SK-N-SH treated with all-trans-retinoic acid at 6 μM for 48 hours (cell line): Measurements from ENCODE around the gene ADAD1.

ENCODE experiments used
- ATAC-seq: fragments of 200-7000 bp; cut with Tn5 transposase; 3 replicates; pipeline ENCODE4 v1.9.1; 2020; ENCODE audit warnings: mild to moderate bottlenecking, moderate library complexity
- ARNTL ChIP-seq: fragments of 450-650 bp; formaldehyde crosslinking; IDR thresholded peaks from 2 replicates; pipeline ENCODE4 v1.5.0; 2020; ENCODE audit warnings: low read depth, mild to moderate bottlenecking, moderate library complexity, borderline replicate concordance
- BACH2 ChIP-seq: fragments of 250-450 bp; sonication (Bioruptor Pico); IDR thresholded peaks from 2 replicates; pipeline ENCODE4 v1.9.0; 2021; ENCODE audit warnings: mild to moderate bottlenecking, borderline replicate concordance
- CREB5 ChIP-seq: fragments of 250-450 bp; sonication (Bioruptor Pico); IDR thresholded peaks from 2 replicates; pipeline ENCODE4 v1.5.1; 2020; ENCODE audit warnings: low read depth, mild to moderate bottlenecking, moderate library complexity
- CSDC2 ChIP-seq: fragments of 250-450 bp; sonication (Bioruptor Pico); IDR thresholded peaks from 2 replicates; pipeline ENCODE4 v1.5.0; 2020; ENCODE audit warnings: mild to moderate bottlenecking, moderate library complexity
- ESRRG ChIP-seq: fragments of 250-450 bp; sonication (Bioruptor Pico); IDR thresholded peaks from 2 replicates; pipeline ENCODE4 v1.6.1; 2021; ENCODE audit warnings: mild to moderate bottlenecking
- GLIS3 ChIP-seq: fragments of 250-450 bp; sonication (Bioruptor Pico); IDR thresholded peaks from 2 replicates; pipeline ENCODE4 v1.5.0; 2020; ENCODE audit warnings: mild to moderate bottlenecking, moderate library complexity
- ISL1 ChIP-seq: fragments of 250-450 bp; sonication (Bioruptor Pico); IDR thresholded peaks from 2 replicates; pipeline ENCODE4 v2.1.2; 2022; ENCODE audit warnings: mild to moderate bottlenecking, moderate library complexity
- OSR1 ChIP-seq: fragments of 250-450 bp; sonication (Bioruptor Pico); IDR thresholded peaks from 2 replicates; pipeline ENCODE4 v1.8.0; 2022; ENCODE audit warnings: moderate library complexity, mild to moderate bottlenecking, inconsistent platforms
- PPARA ChIP-seq: fragments of 250-450 bp; sonication (Bioruptor Pico); IDR thresholded peaks from 2 replicates; pipeline ENCODE4 v1.5.0; 2020; ENCODE audit warnings: mild to moderate bottlenecking, borderline replicate concordance
- RARB ChIP-seq: fragments of 250-450 bp; sonication (Bioruptor Pico); IDR thresholded peaks from 2 replicates; pipeline ENCODE4 v1.8.0; 2021; ENCODE audit warnings: mild to moderate bottlenecking, moderate library complexity
- SNAI2 ChIP-seq: fragments of 250-450 bp; sonication (Bioruptor Pico); IDR thresholded peaks from 2 replicates; pipeline ENCODE4 v1.5.0; 2020; ENCODE audit warnings: mild to moderate bottlenecking, moderate library complexity
- TCF4 ChIP-seq: fragments of 250-450 bp; sonication (Bioruptor Pico); IDR thresholded peaks from 2 replicates; pipeline ENCODE4 v1.8.0; 2021; ENCODE audit warnings: mild to moderate bottlenecking, moderate library complexity, borderline replicate concordance
- TOX ChIP-seq: fragments of 250-450 bp; sonication (Bioruptor Pico); IDR thresholded peaks from 2 replicates; pipeline ENCODE4 v1.8.0; 2021; ENCODE audit warnings: mild to moderate bottlenecking, moderate library complexity, borderline replicate concordance
- TSHZ2 ChIP-seq: fragments of 250-450 bp; sonication (Bioruptor Pico); IDR thresholded peaks from 2 replicates; pipeline ENCODE4 v1.5.0; 2020; ENCODE audit warnings: mild to moderate bottlenecking, moderate library complexity
- ZC3H10 ChIP-seq: fragments of 250-450 bp; sonication (Bioruptor Pico); IDR thresholded peaks from 2 replicates; pipeline ENCODE4 v1.5.1; 2021; ENCODE audit warnings: mild to moderate bottlenecking, moderate library complexity
- ZFP3 ChIP-seq: fragments of 250-450 bp; sonication (Bioruptor Pico); IDR thresholded peaks from 2 replicates; pipeline ENCODE4 v1.5.0; 2020; ENCODE audit warnings: mild to moderate bottlenecking, moderate library complexity
- ZFP30 ChIP-seq: fragments of 450-650 bp; formaldehyde crosslinking; IDR thresholded peaks from 2 replicates; pipeline ENCODE4 v1.5.0; 2022; ENCODE audit warnings: mild to moderate bottlenecking, moderate library complexity
- ZNF565 ChIP-seq: fragments of 450-650 bp; formaldehyde crosslinking; conservative IDR thresholded peaks from 2 replicates; pipeline ENCODE4 v1.5.0; 2020; ENCODE audit warnings: low read depth, mild to moderate bottlenecking, moderate library complexity
- ZNF70 ChIP-seq: fragments of 450-650 bp; formaldehyde crosslinking; IDR thresholded peaks from 2 replicates; pipeline ENCODE4 v1.5.0; 2020; ENCODE audit warnings: mild to moderate bottlenecking, moderate library complexity
- ZNF8 ChIP-seq: fragments of 450-650 bp; formaldehyde crosslinking; IDR thresholded peaks from 2 replicates; pipeline ENCODE4 v1.5.0; 2020; ENCODE audit warnings: mild to moderate bottlenecking, moderate library complexity
- TF ChIP-seq, protein P1 (sequence below): fragments of 250-450 bp; sonication (Bioruptor Pico); IDR thresholded peaks from 2 replicates; pipeline ENCODE4 v1.8.0; 2021; ENCODE audit warnings: low read depth, mild to moderate bottlenecking, moderate library complexity, borderline replicate concordance
- TF ChIP-seq, protein P2 (sequence below): fragments of 250-450 bp; sonication (Bioruptor Pico); IDR thresholded peaks from 2 replicates; pipeline ENCODE4 v1.5.1; 2021; ENCODE audit warnings: mild to moderate bottlenecking, moderate library complexity

Gene ADAD1

GRCh38 chr4:122475233-122475632, 96.4 kb downstream of the ADAD1 start:
- ATAC-seq: no peak

DNA sequence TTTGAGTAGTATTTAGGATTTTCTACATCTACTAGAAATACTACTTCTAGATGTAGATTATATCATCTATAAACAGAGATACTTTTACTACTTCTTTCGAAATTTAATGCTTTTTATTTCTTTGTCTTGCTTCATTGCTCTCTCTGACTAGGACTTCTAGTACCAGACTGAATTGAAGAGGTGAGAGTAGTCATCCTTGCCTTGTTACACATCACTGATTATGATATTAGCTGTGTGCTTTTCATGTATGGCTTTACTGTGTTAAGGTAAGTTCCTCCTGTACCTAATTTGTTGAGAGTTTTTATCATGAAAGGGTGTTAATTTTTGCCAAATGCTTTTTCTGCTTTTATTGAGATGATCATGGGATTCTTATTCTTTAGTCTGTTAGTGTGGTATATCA, 97.3 kb downstream of the ADAD1 start:
- TF ChIP-seq GLIS3 (CRISPR knock-in tag) (no peak), BACH2 (no peak), SNAI2 (CRISPR knock-in tag) (no peak), ARNTL (CRISPR knock-in tag) (no peak)
- no peak for ATAC-seq

More at GRCh38 chr4:122475233-122475632, 96.4 kb downstream of the ADAD1 start:
- TF ChIP-seq SNAI2 (CRISPR knock-in tag): no peak
- TF ChIP-seq ZNF565 (CRISPR knock-in tag): no peak
- TF ChIP-seq, protein P1, sequence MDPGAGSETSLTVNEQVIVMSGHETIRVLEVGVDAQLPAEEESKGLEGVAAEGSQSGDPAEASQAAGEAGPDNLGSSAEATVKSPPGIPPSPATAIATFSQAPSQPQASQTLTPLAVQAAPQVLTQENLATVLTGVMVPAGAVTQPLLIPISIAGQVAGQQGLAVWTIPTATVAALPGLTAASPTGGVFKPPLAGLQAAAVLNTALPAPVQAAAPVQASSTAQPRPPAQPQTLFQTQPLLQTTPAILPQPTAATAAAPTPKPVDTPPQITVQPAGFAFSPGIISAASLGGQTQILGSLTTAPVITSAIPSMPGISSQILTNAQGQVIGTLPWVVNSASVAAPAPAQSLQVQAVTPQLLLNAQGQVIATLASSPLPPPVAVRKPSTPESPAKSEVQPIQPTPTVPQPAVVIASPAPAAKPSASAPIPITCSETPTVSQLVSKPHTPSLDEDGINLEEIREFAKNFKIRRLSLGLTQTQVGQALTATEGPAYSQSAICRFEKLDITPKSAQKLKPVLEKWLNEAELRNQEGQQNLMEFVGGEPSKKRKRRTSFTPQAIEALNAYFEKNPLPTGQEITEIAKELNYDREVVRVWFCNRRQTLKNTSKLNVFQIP (CRISPR knock-in tag): no peak
- TF ChIP-seq ZFP3 (CRISPR knock-in tag): no peak
- no peak for TF ChIP-seq ZNF70 (CRISPR knock-in tag)
- TF ChIP-seq ESRRG (CRISPR knock-in tag): no peak
- TF ChIP-seq ZC3H10 (CRISPR knock-in tag): no peak
- TF ChIP-seq ZNF8: no peak
- no peak for TF ChIP-seq GLIS3 (CRISPR knock-in tag)
- no peak for TF ChIP-seq TCF4 (CRISPR knock-in tag)
- TF ChIP-seq PPARA (CRISPR knock-in tag): no peak
- TF ChIP-seq ZFP30 (CRISPR knock-in tag): no peak
- TF ChIP-seq, protein P2, sequence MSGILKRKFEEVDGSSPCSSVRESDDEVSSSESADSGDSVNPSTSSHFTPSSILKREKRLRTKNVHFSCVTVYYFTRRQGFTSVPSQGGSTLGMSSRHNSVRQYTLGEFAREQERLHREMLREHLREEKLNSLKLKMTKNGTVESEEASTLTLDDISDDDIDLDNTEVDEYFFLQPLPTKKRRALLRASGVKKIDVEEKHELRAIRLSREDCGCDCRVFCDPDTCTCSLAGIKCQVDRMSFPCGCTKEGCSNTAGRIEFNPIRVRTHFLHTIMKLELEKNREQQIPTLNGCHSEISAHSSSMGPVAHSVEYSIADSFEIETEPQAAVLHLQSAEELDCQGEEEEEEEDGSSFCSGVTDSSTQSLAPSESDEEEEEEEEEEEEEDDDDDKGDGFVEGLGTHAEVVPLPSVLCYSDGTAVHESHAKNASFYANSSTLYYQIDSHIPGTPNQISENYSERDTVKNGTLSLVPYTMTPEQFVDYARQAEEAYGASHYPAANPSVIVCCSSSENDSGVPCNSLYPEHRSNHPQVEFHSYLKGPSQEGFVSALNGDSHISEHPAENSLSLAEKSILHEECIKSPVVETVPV: no peak
- TF ChIP-seq RARB (CRISPR knock-in tag): no peak

DNA sequence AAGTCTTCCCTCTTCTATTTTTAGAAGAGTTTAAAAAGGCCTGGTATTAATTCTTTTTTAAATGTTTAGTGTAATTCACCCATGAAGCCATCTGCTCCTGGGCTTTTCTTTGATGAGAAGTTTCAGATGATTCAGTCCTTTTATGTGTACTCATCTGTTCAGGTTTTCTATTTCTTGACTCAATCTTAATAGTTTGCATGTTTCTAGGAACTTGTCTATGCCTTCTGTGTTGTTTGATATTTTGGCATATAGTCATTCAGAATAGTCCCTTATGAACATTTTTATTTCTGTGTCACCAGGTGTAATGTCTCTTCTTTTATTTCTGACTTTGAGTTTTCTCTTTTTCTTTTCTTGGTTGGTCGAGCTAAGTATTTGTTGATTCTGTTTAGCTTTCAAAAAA, 97.9 kb downstream of the ADAD1 start:
- no peak for ATAC-seq
- TF ChIP-seq RARB (CRISPR knock-in tag) (no peak), CREB5 (CRISPR knock-in tag) (no peak), TSHZ2 (CRISPR knock-in tag) (no peak), ZFP30 (CRISPR knock-in tag) (no peak), CSDC2 (CRISPR knock-in tag) (no peak), GLIS3 (CRISPR knock-in tag) (no peak), ZFP3 (CRISPR knock-in tag) (no peak), PPARA (CRISPR knock-in tag) (no peak), TOX (CRISPR knock-in tag) (no peak), TCF4 (CRISPR knock-in tag) (no peak), ZNF8 (no peak), ZNF70 (CRISPR knock-in tag) (no peak), ZNF565 (CRISPR knock-in tag) (no peak), ISL1 (CRISPR knock-in tag) (no peak), ARNTL (CRISPR knock-in tag) (no peak), ZC3H10 (CRISPR knock-in tag) (no peak), OSR1 (CRISPR knock-in tag) (no peak)
- TF ChIP-seq, protein P1 (CRISPR knock-in tag): no peak
- TF ChIP-seq, protein P2: no peak
- TF ChIP-seq, all 23 proteins: peak for 0
